Stomach (tissue), 4 donors: ENCODE data around the gene DUSP12.

Experiments used
- CTCF ChIP-seq, 7 experiments: fragments of 450-650 bp in 4 of 7; fragments of 200-600 bp in 3 of 7; sonication (generic) in 3 of 7; IDR thresholded peaks; one replicate each; pipeline ENCODE4 v1.5.1; 2016 to 2019; ENCODE audit warnings: antibody characterized with exemption in 7 of 7, control low read depth in 2 of 7, mild to moderate bottlenecking in 1 of 7
- EP300 ChIP-seq: sonication (generic); formaldehyde crosslinking; IDR thresholded peaks from one replicate; pipeline ENCODE4 v1.6.1; 2017; ENCODE audit warnings: antibody characterized with exemption
- POLR2A ChIP-seq, 4 donors: fragments of 450-650 bp; IDR thresholded peaks; one replicate each; pipeline ENCODE4 v1.6.1; 2016; ENCODE audit warnings: antibody characterized with exemption in 4 of 4, control low read depth in 2 of 4, mild to moderate bottlenecking in 1 of 4, moderate library complexity in 1 of 4
- POLR2AphosphoS5 ChIP-seq, 3 donors: sonication (generic); formaldehyde crosslinking; IDR thresholded peaks; one replicate each; pipeline ENCODE4 v1.6.1; 2016; ENCODE audit warnings: antibody characterized with exemption in 3 of 3

GRCh38 chr1:161720422-161720821, 29.2 kb upstream of the DUSP12 start:
- TF ChIP-seq POLR2A (IDR thresholded peaks at IDR 0.05) = no peak
- TF ChIP-seq POLR2AphosphoS5 (IDR thresholded peaks at IDR 0.05) = no peak
- TF ChIP-seq EP300 = no peak
- TF ChIP-seq CTCF (IDR thresholded peaks at IDR 0.05) = no peak
